B cell (primary cell): Measurements from ENCODE around the gene KCNA10. TPM values are rescaled to one million over a fixed set of nuclear protein-coding genes. Genes with fewer than 3 reads are reported as not detected.

Experiments used
- ATAC-seq: fragments of 200-7000 bp; cut with Tn5 transposase; one replicate; pipeline ENCODE4 v1.10.0; 2021; ENCODE audit warnings: low read depth, mild to moderate bottlenecking, moderate number of reproducible peaks, moderate library complexity
- CTCF ChIA-PET: fragments of 350-600 bp; sonication (Branson Sonifier 250); formaldehyde crosslinking; loops from one replicate; lab custom pipeline; 2021; ENCODE audit warnings: antibody characterized with exemption, inconsistent platforms; lab: Charles Lee
- POLR2A ChIA-PET: fragments of 350-600 bp; sonication (Branson Sonifier 250); formaldehyde crosslinking; loops from one replicate; lab custom pipeline; 2021; ENCODE audit warnings: antibody characterized with exemption; lab: Charles Lee
- DNase-seq: peaks from one replicate; pipeline ENCODE4 v3.0.0; 2013
- H2AFZ ChIP-seq: 2 replicates; pipeline ENCODE4 v1.6.1; 2012; ENCODE audit warnings: mild to moderate bottlenecking, low read depth, low read length; ENCODE audit not compliant: insufficient read depth, poor library complexity, severe bottlenecking
- H3K27ac ChIP-seq, 2 donors: 1 replicate in 1 of 2; 2 replicates in 1 of 2; pipeline ENCODE4 v1.5.1; 2012 to 2013; ENCODE audit warnings: low read length in 2 of 2, mild to moderate bottlenecking in 2 of 2, moderate library complexity in 1 of 2
- H3K27me3 ChIP-seq, 4 experiments: fragments of 200-600 bp in 1 of 4; sonication (generic) in 1 of 4; replicated peaks in 1 of 4; 1 replicate in 2 of 4; 2 replicates in 2 of 4; pipeline versions ENCODE4 v1.6.1 to v1.7.0; 2013 to 2016; ENCODE audit warnings: low read length in 3 of 4, mild to moderate bottlenecking in 2 of 4, mixed read lengths in 1 of 4, moderate library complexity in 1 of 4; ENCODE audit not compliant: insufficient read depth in 4 of 4, control insufficient read depth in 3 of 4; ENCODE audit errors: control extremely low read depth in 1 of 4
- H3K36me3 ChIP-seq, 2 experiments: replicated peaks in 1 of 2; 1 replicate in 1 of 2; 2 replicates in 1 of 2; pipeline versions ENCODE4 v1.6.1 to v1.7.1; 2013; ENCODE audit warnings: low read length in 1 of 2; ENCODE audit not compliant: insufficient read depth in 2 of 2, control insufficient read depth in 1 of 2; ENCODE audit errors: control extremely low read depth in 1 of 2, extremely low read depth in 1 of 2
- H3K4me1 ChIP-seq, 2 donors: fragments of 200-600 bp in 1 of 2; sonication (generic) in 1 of 2; 1 replicate in 1 of 2; 2 replicates in 1 of 2; pipeline versions ENCODE4 v1.5.1 to v1.6.1; 2013 to 2017; ENCODE audit warnings: low read length in 2 of 2; ENCODE audit not compliant: control insufficient read depth in 2 of 2, insufficient read depth in 2 of 2
- H3K4me2 ChIP-seq: replicated peaks from 2 replicates; pipeline ENCODE3; 2012; ENCODE audit warnings: mild to moderate bottlenecking, low read depth, low read length; ENCODE audit not compliant: poor library complexity, severe bottlenecking
- H3K4me3 ChIP-seq, 5 experiments: fragments of 200-600 bp in 1 of 5; sonication (generic) in 1 of 5; 1 replicate in 3 of 5; 2 replicates in 2 of 5; pipeline versions ENCODE4 v1.5.1 to v1.7.0; 2011 to 2016; ENCODE audit warnings: low read length in 4 of 5, mild to moderate bottlenecking in 4 of 5, low read depth in 2 of 5, control low read depth in 1 of 5, moderate library complexity in 1 of 5; ENCODE audit not compliant: insufficient read depth in 1 of 5; ENCODE audit errors: control extremely low read depth in 1 of 5, extremely low read depth in 1 of 5
- H3K79me2 ChIP-seq: fragments of 200-600 bp; sonication (generic); one replicate; pipeline ENCODE4 v1.6.0; 2016; ENCODE audit warnings: low read length; ENCODE audit not compliant: control insufficient read depth, insufficient read depth
- H3K9ac ChIP-seq: fragments of 200-600 bp; sonication (generic); 2 replicates; pipeline ENCODE4 v1.6.1; 2017; ENCODE audit warnings: mild to moderate bottlenecking, low read length, moderate library complexity
- H3K9me3 ChIP-seq, 3 donors: one replicate each; pipeline versions ENCODE4 v1.6.1 to v1.7.1; 2013; ENCODE audit warnings: low read length in 2 of 3; ENCODE audit not compliant: control insufficient read depth in 2 of 3, insufficient read depth in 1 of 3; ENCODE audit errors: control extremely low read depth in 1 of 3
- H4K20me1 ChIP-seq: 2 replicates; pipeline ENCODE4 v1.6.0; 2012; ENCODE audit warnings: mild to moderate bottlenecking, low read length; ENCODE audit not compliant: insufficient read depth, control insufficient read depth, poor library complexity, severe bottlenecking
- H3K27ac Mint-ChIP-seq: one replicate; pipeline ENCODE4 v1.8.0; 2021; ENCODE audit warnings: mixed read lengths
- H3K27me3 Mint-ChIP-seq: one replicate; pipeline ENCODE4 v1.8.0; 2021; ENCODE audit warnings: mixed read lengths
- H3K4me1 Mint-ChIP-seq: one replicate; pipeline ENCODE4 v1.8.0; 2021; ENCODE audit warnings: mixed read lengths
- H3K4me3 Mint-ChIP-seq: one replicate; pipeline ENCODE4 v1.8.0; 2021; ENCODE audit warnings: mixed read lengths
- H3K9me3 Mint-ChIP-seq: one replicate; pipeline ENCODE4 v1.8.0; 2022; ENCODE audit warnings: mixed read lengths; ENCODE audit not compliant: insufficient read depth
- EZH2 ChIP-seq: IDR thresholded peaks from 2 replicates; pipeline ENCODE4 v1.6.1; 2012; ENCODE audit warnings: borderline replicate concordance, low read depth, mild to moderate bottlenecking, moderate library complexity, low read length; ENCODE audit not compliant: insufficient read depth, poor library complexity, severe bottlenecking
- WGBS: methylation state at CpG from one replicate; pipeline ENCODE4 v1.1.5; 2013; ENCODE audit warnings: missing lambda C conversion rate; ENCODE audit not compliant: insufficient coverage; 5-methylcytosine and 5-hydroxymethylcytosine counted together
- intact Hi-C: fragments of 100-400 bp; cut with micrococcal nuclease; formaldehyde crosslinking; loops from one replicate; pipeline ENCODE4 v1.10.0; 2022
- polyA plus RNA-seq: library from polyadenylated mRNA; depleted of rRNA; stranded (reverse); fragments of >200 nt; gene quantifications from 2 replicates; pipeline ENCODE4 v1.2.3, GENCODE V29; 2012
- total RNA-seq, 2 donors: library from RNA; stranded (reverse); fragments of 120-200 nt in 1 of 2; gene quantifications; 1 replicate in 1 of 2; 2 replicates in 1 of 2; pipeline versions ENCODE4 v1.2.3 to v1.2.4, GENCODE V29; 2013 to 2022
- TF ChIP-seq, protein P1 (sequence below): fragments of 200-600 bp; IDR thresholded peaks from one replicate; pipeline ENCODE4 v1.8.0; 2022; ENCODE audit warnings: antibody characterized with exemption, mild to moderate bottlenecking

The KCNA10 gene
- total and polyA plus RNA-seq, 2 donors (not counting 1 experiment from before 2014, with no cell fraction given), result not detected

- Histone ChIP-seq H3K4me2 (no peak overlapping the region), H3K4me1 (no peaks in the 10 kb centered on the region), H4K20me1 (no peaks in the 10 kb centered on the region), H3K4me3 (no peak overlapping the region), H3K36me3 (no peaks in the 10 kb centered on the region), H3K9ac (no peak overlapping the region), H3K9me3 (no peaks in the 10 kb centered on the region), H3K79me2 (no peaks in the 10 kb centered on the region), H2AFZ (no peak overlapping the region), H3K27me3 (peaks cover 0 to 23% (median 1%) of the 10 kb centered on the region in 4 experiments), H3K27ac (no peak overlapping the region)
- intact Hi-C loops, result no loop called here
- no peaks in the 10 kb centered on the region for H3K4me1 Mint-ChIP-seq
- DNase-seq (no peak), ATAC-seq (no peak)
- no peak for TF ChIP-seq EZH2
- no peak overlapping the region for H3K27ac Mint-ChIP-seq
- WGBS, result 74% methylated on average over 7 of the region's 7 CpGs
- no peak overlapping the region for H3K4me3 Mint-ChIP-seq
- H3K27me3 Mint-ChIP-seq, result peaks cover 56% of the 10 kb centered on the region
- H3K9me3 Mint-ChIP-seq, result no peaks in the 10 kb centered on the region
- CTCF ChIA-PET, result interaction anchor here (1.0 to 1.4 kb wide), 2 partner anchors 57 to 219 kb away, joined by 3 read pairs; no protein-coding TSS in a partner anchor
- POLR2A ChIA-PET, result no interaction called here
These were observed 42.6 kb upstream of the KCNA10 start for GRCh38 chr1:110561596-110561995.

DNA sequence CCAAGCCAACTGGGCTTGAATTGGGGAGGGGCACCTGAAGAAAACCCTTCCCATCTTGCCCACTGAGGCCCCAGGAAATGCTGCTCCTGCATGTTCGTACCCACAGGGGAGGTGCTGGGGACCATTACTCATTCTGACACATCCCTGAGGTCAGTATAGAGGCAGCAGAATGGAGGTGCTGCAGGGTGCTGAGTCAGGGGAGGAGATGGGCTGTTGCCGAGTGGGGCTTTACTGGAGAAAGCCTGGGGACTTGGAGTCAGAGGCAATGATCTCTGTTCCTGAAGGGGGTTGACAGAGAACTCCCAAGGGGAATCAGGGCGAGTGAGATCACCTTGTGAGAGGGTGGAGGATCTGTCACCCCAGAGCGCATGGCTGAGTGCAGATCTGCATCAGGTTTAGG is 40.2 kb upstream of the KCNA10 start:
- Histone ChIP-seq H3K9me3 (peaks cover 0 to 3% (median 0%) of the 10 kb centered on the region in 3 donors), H2AFZ (no peak overlapping the region), H3K4me3 (no peak overlapping the region), H3K36me3 (no peaks in the 10 kb centered on the region), H3K4me1 (peaks cover 9 to 12% of the 10 kb centered on the region in 2 donors), H3K27me3 (peaks cover 0 to 39% (median 16%) of the 10 kb centered on the region in 4 experiments), H4K20me1 (no peaks in the 10 kb centered on the region), H3K79me2 (no peaks in the 10 kb centered on the region), H3K4me2 (no peak overlapping the region), H3K9ac (no peak overlapping the region), H3K27ac (no peak overlapping the region)
- Mint-ChIP-seq H3K9me3 (no peaks in the 10 kb centered on the region), H3K27ac (no peak overlapping the region), H3K4me3 (no peak overlapping the region), H3K4me1 (peaks cover 4% of the 10 kb centered on the region), H3K27me3 (peaks cover 57% of the 10 kb centered on the region)
- ATAC-seq (no peak), DNase-seq (no peak)
- no peak for TF ChIP-seq EZH2
- TF ChIP-seq, protein P1, sequence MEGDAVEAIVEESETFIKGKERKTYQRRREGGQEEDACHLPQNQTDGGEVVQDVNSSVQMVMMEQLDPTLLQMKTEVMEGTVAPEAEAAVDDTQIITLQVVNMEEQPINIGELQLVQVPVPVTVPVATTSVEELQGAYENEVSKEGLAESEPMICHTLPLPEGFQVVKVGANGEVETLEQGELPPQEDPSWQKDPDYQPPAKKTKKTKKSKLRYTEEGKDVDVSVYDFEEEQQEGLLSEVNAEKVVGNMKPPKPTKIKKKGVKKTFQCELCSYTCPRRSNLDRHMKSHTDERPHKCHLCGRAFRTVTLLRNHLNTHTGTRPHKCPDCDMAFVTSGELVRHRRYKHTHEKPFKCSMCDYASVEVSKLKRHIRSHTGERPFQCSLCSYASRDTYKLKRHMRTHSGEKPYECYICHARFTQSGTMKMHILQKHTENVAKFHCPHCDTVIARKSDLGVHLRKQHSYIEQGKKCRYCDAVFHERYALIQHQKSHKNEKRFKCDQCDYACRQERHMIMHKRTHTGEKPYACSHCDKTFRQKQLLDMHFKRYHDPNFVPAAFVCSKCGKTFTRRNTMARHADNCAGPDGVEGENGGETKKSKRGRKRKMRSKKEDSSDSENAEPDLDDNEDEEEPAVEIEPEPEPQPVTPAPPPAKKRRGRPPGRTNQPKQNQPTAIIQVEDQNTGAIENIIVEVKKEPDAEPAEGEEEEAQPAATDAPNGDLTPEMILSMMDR, result no peak
- POLR2A ChIA-PET, result no interaction called here
- intact Hi-C loops, result no loop called here
- CTCF ChIA-PET, result interaction anchor here (1.0 kb wide), 1 partner anchor 16 kb away, joined by 3 read pairs; no protein-coding TSS in a partner anchor
- WGBS, result 48% methylated on average over 4 of the region's 4 CpGs
